ENCODE measurements around the gene KANSL1. TPM values are rescaled to one million over a fixed set of nuclear protein-coding genes. Genes with fewer than 3 reads are reported as not detected.

The KANSL1 gene
- total RNA-seq, 1 donor from 2014 or later, result 136 TPM

DNA sequence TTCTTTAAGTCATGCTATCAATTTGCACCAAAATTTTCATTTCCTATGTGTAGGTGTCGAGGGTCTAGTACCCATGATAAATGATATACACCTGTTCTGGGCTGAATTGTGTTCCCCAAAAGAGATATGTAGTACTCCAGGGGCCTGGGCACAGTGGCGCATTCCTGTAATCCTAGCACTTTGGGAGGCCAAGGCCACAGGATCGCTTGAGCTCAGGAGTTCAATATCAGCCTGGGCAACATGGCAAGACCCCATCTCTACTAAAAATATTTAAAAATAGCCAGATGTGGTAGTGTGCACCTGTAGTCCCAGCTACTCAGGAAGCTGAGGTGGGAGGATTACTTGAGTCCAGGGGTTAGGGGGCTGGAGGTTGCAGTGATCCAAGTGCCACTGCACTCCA lies 23.5 kb upstream of the KANSL1 start:
- H3K27me3 Mint-ChIP-seq (ENCODE audit: insufficient read depth, low read depth), result peaks cover 2% of the 10 kb centered on the region
- peaks cover 28% of the 10 kb centered on the region for H3K36me3 Mint-ChIP-seq
- Histone ChIP-seq H2AFZ (replicated peaks) (no peak overlapping the region), H3K79me2 (ENCODE audit: low read depth) (peaks cover 86% of the 10 kb centered on the region), H3K4me1 (no peaks in the 10 kb centered on the region), H3K4me3 (no peak overlapping the region), H3K4me2 (no peak overlapping the region), H3K27ac (no peak overlapping the region), H3F3A (ENCODE audit: low read depth) (peaks cover 24% of the 10 kb centered on the region), H3K9me3 (ENCODE audit: low read depth) (no peaks in the 10 kb centered on the region), H3K36me3 (no peaks in the 10 kb centered on the region), H4K20me1 (ENCODE audit: low read depth) (peaks cover 53% of the 10 kb centered on the region), H3K9ac (no peak overlapping the region), H3K27me3 (no peaks in the 10 kb centered on the region)
- TF ChIP-seq EZH2phosphoT487 (IDR thresholded peaks at IDR 0.05) (no peak), EZH2 (IDR thresholded peaks at IDR 0.05) (no peak)
- TF ChIP-seq, protein P1, sequence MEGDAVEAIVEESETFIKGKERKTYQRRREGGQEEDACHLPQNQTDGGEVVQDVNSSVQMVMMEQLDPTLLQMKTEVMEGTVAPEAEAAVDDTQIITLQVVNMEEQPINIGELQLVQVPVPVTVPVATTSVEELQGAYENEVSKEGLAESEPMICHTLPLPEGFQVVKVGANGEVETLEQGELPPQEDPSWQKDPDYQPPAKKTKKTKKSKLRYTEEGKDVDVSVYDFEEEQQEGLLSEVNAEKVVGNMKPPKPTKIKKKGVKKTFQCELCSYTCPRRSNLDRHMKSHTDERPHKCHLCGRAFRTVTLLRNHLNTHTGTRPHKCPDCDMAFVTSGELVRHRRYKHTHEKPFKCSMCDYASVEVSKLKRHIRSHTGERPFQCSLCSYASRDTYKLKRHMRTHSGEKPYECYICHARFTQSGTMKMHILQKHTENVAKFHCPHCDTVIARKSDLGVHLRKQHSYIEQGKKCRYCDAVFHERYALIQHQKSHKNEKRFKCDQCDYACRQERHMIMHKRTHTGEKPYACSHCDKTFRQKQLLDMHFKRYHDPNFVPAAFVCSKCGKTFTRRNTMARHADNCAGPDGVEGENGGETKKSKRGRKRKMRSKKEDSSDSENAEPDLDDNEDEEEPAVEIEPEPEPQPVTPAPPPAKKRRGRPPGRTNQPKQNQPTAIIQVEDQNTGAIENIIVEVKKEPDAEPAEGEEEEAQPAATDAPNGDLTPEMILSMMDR (IDR thresholded peaks at IDR 0.05), result no peak
- no peak overlapping the region for H3K4me3 Mint-ChIP-seq
- peaks cover 8% of the 10 kb centered on the region for H3K4me1 Mint-ChIP-seq
- no peak overlapping the region for H3K27ac Mint-ChIP-seq
- H3K9me3 Mint-ChIP-seq, result no peaks in the 10 kb centered on the region
- no peak for DNase-seq (ENCODE audit: low spot score)

DNA sequence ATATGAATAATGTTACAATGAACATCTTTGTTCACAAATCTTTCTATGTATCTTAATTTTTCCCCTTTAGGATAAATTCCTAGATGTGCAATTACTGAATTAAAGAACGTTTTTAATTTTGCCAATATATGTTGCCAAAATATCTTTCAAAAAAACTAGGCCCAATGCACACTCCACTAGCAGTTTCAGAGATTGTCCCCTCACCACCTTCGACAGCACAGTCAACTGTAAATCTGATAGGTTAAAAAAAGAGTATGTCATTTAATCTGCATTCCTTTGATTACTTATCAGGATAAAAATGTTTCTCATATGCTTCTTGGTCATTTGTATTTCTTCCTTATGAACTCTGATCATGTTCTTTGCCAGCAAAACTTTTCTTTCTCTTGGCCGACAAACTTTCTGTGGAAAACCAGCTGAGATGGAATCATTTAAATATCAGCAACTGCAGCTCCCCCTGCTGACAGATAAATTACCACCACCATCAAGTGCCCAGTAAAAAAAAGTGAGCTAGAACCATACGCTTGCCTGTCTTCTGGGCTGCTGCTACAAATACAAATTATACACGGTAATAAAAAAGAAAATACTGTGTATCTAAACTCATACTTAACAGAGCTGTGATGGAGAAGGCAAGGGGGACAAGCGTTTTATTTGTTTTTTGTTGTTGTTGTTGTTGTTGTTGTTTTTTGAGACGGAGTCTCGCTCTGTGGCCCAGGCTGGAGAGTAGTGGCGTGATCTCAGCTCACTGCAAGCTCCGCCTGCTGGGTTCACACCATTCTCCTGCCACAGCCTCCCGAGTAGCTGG lies 19.6 kb upstream of the KANSL1 start:
- no peaks in the 10 kb centered on the region for H3K36me3 ChIP-seq
- H3K4me2 ChIP-seq, result no peak overlapping the region
- H3K27me3 ChIP-seq, result no peaks in the 10 kb centered on the region
- TF ChIP-seq EZH2 (IDR thresholded peaks at IDR 0.05), result no peak
- TF ChIP-seq EZH2phosphoT487 (IDR thresholded peaks at IDR 0.05), result no peak
- TF ChIP-seq, protein P1 (IDR thresholded peaks at IDR 0.05), result peak; percentile 87
- H3K27me3 Mint-ChIP-seq (ENCODE audit: insufficient read depth, low read depth), result peaks cover under 1% of the 10 kb centered on the region
- DNase-seq (ENCODE audit: low spot score), result peak; percentile 81
- peaks cover 91% of the 10 kb centered on the region for H3K79me2 ChIP-seq (ENCODE audit: low read depth)
- peaks cover 72% of the 10 kb centered on the region for H4K20me1 ChIP-seq (ENCODE audit: low read depth)
- H3K9me3 ChIP-seq (ENCODE audit: low read depth), result no peaks in the 10 kb centered on the region
- H3K9me3 Mint-ChIP-seq, result peaks cover 4% of the 10 kb centered on the region
- no peak overlapping the region for H2AFZ ChIP-seq (replicated peaks)
- no peak overlapping the region for H3K4me3 ChIP-seq
- no peak overlapping the region for H3K27ac ChIP-seq
- H3K4me3 Mint-ChIP-seq, result no peak overlapping the region
- no peaks in the 10 kb centered on the region for H3K4me1 ChIP-seq
- H3K4me1 Mint-ChIP-seq, result peaks cover 8% of the 10 kb centered on the region
- H3F3A ChIP-seq (ENCODE audit: low read depth), result peaks cover 24% of the 10 kb centered on the region
- no peak overlapping the region for H3K9ac ChIP-seq
- peaks cover 31% of the 10 kb centered on the region for H3K36me3 Mint-ChIP-seq
- H3K27ac Mint-ChIP-seq, result no peak overlapping the region

DNA sequence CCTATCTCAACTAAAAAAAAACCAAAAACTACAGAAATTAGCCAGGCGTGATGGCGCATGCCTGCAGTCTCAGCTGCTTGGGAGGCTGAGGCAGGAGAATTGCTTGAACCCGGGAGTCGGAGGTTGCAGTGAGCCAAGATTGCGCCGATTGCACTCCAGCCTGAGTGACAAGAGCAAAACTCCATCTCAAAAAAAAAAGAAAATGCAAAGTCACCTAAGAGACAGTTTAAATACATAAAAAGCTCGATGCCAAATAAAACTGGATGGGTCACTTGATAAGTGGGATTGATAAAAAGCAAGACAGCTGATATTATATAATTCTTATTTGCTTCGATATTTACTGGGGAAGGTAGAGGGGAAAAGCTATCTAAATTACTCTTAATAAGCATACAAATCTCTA lies 15.8 kb upstream of the KANSL1 start:
- peaks cover 8% of the 10 kb centered on the region for H3F3A ChIP-seq (ENCODE audit: low read depth)
- H3K27me3 ChIP-seq, result no peaks in the 10 kb centered on the region
- H4K20me1 ChIP-seq (ENCODE audit: low read depth), result peaks cover 65% of the 10 kb centered on the region
- H3K27ac Mint-ChIP-seq, result no peak overlapping the region
- peaks cover 4% of the 10 kb centered on the region for H3K36me3 ChIP-seq
- TF ChIP-seq EZH2 (IDR thresholded peaks at IDR 0.05) (no peak), EZH2phosphoT487 (IDR thresholded peaks at IDR 0.05) (no peak)
- TF ChIP-seq, protein P1 (IDR thresholded peaks at IDR 0.05), result no peak
- no peak overlapping the region for H3K4me2 ChIP-seq
- H3K4me3 Mint-ChIP-seq, result no peak overlapping the region
- H3K4me1 Mint-ChIP-seq, result peaks cover 6% of the 10 kb centered on the region
- no peak for DNase-seq (ENCODE audit: low spot score)
- H3K4me1 ChIP-seq, result no peaks in the 10 kb centered on the region
- no peak overlapping the region for H2AFZ ChIP-seq (replicated peaks)
- peaks cover 32% of the 10 kb centered on the region for H3K9me3 Mint-ChIP-seq
- no peak overlapping the region for H3K27ac ChIP-seq
- no peak overlapping the region for H3K9ac ChIP-seq
- H3K27me3 Mint-ChIP-seq (ENCODE audit: insufficient read depth, low read depth), result no peaks in the 10 kb centered on the region
- H3K4me3 ChIP-seq, result no peak overlapping the region
- no peaks in the 10 kb centered on the region for H3K9me3 ChIP-seq (ENCODE audit: low read depth)
- H3K79me2 ChIP-seq (ENCODE audit: low read depth), result peaks cover 97% of the 10 kb centered on the region
- H3K36me3 Mint-ChIP-seq, result peaks cover 43% of the 10 kb centered on the region
